GM21526 (cell line): Measurements from ENCODE around the gene CHD6.

ENCODE experiments used
- ATAC-seq: cut with Tn5 transposase; IDR thresholded peaks from one replicate; pipeline ENCODE4 v1.9.1; 2021; ENCODE audit warnings: moderate library complexity; ENCODE audit not compliant: unreplicated experiment, low FRiP score

CHD6 gene

GRCh38 chr20:41594514-41595322, 23.5 kb downstream of the CHD6 start:
- no peak for ATAC-seq

DNA sequence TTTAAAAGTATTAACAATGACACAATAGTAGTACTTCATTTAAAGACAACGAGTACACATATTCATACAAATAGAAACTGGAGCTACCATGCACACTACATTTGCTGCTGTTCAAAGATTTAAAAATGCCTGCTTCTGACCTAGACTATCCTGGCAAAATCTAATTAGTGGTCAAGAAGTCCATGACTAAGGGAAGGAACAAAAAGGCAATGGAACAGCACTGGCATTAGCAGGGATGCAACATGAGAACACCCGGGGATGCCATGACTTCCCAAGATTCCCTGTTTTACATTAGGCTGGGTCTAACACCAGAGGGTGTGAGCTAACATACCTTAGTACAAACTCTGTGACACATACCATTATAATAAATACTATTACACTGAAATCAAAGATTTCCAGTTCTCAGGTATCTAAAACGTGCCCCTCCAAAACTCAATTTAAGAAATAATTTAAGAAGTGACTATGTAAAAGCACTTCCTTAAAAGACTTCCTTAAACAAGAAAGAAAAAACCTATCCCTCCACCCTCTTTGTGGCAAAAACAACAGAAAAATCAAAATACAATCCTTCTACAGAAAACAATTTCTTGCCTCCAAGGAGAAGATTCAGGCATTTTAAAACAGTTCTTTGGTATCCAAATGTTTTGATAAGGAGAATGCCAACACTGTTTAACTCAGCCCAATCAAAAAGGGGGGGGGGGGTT, 25.5 kb downstream of the CHD6 start:
- no peak for ATAC-seq

GRCh38 chr20:41587956-41588355, 30.2 kb downstream of the CHD6 start:
- ATAC-seq, result no peak

DNA sequence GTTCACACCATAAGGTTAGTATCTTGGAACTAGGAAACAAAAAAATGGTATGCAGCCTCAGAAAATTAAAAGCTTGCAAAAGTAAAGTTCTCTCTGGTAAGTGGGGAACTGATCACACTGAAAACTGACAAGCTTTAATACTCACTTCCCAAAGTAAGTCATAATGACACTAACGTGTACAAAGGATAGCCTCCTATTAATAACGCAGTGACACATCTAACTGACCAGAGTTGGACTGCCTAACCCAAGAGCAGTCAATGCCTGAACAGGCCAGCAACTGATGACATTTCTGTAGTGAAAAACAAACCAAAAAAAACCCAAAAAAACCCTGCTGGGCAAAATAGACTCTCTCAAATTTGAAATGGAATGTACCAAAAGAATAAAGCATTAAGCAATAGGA, 30.7 kb downstream of the CHD6 start:
- ATAC-seq, result no peak

- ATAC-seq, result no peak
Measured at GRCh38 chr20:41586772-41587171, 31.4 kb downstream of the CHD6 start.

DNA sequence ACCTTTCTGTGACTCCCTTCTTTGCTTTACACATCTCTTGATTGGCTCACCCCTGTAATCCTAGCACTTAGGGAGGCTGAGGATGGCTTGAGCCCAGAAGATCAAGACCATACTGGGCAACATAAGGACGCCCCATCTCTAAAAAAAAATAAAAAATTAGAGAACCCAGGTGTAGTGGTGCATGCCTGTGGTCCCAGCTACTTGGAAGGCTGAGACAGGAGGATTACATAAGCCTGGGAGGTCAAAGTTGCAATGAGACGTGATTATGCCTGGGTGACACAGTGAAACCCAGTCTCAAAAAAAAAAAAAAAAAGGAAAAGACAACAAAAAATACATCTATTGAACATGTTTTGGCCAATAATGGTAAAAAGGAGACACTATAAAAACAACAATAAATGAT, 37.8 kb downstream of the CHD6 start:
- no peak for ATAC-seq

- ATAC-seq, result no peak
Measured at GRCh38 chr20:41577129-41578009, 40.8 kb downstream of the CHD6 start.

DNA sequence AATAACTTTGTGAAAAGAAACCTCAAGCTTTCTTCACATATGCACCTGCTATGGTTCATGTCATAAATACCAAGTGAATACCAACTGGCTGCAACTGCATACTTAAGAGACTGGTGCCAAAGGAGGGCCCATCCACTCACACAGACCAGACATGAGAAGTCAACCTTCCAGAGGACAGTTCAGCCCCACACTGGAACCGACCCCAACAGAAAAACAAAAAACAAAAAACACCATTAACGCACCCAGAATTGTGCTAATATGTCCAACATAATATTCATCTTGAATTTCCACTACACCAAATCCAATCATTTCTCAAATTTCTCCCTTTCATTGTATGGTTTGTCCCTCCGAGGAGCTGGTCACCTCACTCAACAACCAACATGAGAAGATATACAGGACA, 42.8 kb downstream of the CHD6 start:
- ATAC-seq, result no peak

GRCh38 chr20:41574802-41575389, 43.3 kb downstream of the CHD6 start:
- no peak for ATAC-seq

GRCh38 chr20:41573955-41574354, 44.2 kb downstream of the CHD6 start:
- ATAC-seq, result no peak

DNA sequence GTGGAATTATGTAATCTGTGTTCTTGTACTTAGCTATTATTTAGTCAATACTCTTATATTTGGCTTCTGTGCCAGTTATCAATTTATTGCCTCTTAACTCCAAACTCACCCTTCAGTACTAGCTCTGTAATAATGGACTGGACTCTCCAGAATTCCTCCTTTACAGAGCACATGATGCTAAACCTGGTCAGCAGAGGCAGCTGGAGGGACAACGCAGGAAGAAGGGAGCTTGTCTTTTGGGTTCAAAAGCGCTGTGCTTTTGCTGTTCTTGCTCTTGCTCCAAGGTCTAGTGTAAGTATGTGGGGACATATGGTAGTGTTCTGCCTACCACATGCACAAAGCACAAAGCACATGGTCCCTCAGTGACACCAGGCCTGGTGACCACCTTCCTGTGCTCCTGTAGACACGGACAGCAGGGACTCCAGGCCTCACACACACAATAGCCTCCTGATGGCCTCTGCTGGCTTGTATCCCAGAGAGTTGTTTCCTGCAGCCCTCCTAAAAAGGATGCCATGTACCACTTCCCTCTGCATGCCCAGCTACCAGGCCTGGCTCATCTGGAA, 46.1 kb downstream of the CHD6 start:
- no peak for ATAC-seq

DNA sequence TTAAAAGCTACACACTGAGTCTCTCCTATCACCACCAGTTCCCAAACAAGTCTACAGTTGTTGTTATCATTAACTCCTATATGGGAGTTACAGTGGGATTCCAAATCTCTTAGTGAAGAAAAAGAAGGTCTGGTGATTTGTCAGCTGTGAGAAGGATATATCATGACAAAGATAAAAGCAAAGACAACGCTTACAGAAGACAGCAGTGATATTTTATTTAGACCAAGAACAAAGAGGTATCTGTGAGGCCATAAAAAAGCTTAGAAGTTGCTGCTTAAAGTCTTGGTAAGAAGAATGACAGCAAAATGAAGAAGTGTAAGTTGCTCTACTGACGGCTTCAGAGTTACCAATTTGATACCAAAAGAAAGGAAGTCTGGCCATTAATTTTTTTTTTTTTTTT, 47.2 kb downstream of the CHD6 start:
- no peak for ATAC-seq

DNA sequence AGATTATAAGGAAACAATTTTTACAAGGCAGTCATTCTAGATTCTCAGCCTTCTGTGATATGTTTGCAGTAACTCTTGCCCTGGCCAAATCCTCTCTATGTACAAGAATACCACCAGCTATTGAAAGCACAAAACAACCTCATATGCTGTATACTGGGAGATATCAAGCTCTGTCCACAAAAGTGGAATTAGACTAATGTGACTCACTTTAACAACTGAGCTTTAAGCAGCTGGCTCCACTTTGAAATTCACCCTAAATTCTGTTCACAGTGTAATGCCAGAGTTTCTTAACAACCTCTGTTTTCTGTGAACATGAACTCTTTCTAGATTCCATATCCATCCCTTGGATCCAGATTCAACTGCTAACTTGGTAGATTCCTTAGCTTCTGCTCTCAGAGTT, 47.6 kb downstream of the CHD6 start:
- ATAC-seq, result no peak

- no peak for ATAC-seq
Measured at GRCh38 chr20:41567615-41568014, 50.6 kb downstream of the CHD6 start.

GRCh38 chr20:41566896-41567527, 51.2 kb downstream of the CHD6 start:
- ATAC-seq, result no peak

DNA sequence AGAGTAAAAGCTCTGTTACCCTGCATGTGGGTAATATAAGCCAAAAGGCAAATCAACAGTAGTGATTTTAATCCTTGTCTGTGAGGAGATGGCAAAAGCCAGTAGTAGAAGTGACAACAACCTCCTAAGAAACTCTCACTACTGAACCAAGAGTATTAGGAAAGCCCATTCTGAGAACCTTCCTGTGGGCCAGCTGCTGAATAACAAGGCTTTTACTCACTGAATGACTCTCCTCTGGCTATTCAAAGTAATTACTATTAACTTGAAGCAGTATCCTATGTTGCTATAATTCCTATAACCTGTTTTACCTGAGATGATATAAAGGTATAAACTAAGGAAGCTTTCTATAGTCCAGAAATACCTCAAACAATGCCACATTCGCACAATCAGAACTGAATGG, 55.1 kb downstream of the CHD6 start:
- ATAC-seq, result no peak

- no peak for ATAC-seq
Measured at GRCh38 chr20:41560970-41561369, 57.2 kb downstream of the CHD6 start.

GRCh38 chr20:41559658-41560057, 58.5 kb downstream of the CHD6 start:
- no peak for ATAC-seq

GRCh38 chr20:41553142-41553879, 64.9 kb downstream of the CHD6 start:
- no peak for ATAC-seq
